ENCODE results near the gene NSG1.

NSG1 gene

DNA sequence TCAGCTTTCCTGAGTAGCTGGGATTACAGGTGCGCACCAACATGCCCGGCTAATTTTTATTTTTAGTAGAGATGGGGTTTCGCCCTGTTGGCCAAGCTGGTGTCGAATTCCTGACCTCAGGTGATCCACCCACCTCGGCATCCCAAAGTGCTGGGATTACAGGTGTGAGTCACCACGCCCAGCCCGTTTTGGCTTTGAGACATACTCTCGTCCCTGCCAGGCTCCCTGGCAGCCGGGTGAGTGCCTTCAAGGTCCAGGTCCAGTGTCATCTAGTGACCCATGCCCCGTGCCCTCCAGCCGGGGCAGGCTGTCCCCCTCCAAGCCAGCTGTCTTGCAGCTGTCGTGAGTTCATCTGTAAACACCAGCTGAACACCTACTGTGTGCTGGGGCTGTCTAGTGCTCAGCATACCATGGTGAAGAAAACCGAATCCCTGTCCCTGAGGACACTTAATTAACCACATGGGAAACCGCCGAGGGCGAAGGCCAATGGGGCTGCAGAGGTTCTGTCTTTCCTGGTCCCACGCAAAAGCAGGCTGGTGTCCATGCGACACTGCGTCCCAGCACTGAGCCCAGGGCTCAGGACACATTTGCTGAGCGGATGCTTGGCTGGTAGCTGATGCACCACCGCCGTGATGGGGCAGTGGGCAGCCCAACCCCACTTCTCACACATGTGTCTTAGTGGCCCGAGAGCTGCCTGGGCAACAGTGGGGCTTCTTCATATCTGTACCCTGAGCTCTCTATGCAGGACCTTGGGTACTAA is 21.9 kb downstream of the NSG1 start:
- H3K27ac ChIP-seq = no peak overlapping the region
- TF ChIP-seq, protein P1, sequence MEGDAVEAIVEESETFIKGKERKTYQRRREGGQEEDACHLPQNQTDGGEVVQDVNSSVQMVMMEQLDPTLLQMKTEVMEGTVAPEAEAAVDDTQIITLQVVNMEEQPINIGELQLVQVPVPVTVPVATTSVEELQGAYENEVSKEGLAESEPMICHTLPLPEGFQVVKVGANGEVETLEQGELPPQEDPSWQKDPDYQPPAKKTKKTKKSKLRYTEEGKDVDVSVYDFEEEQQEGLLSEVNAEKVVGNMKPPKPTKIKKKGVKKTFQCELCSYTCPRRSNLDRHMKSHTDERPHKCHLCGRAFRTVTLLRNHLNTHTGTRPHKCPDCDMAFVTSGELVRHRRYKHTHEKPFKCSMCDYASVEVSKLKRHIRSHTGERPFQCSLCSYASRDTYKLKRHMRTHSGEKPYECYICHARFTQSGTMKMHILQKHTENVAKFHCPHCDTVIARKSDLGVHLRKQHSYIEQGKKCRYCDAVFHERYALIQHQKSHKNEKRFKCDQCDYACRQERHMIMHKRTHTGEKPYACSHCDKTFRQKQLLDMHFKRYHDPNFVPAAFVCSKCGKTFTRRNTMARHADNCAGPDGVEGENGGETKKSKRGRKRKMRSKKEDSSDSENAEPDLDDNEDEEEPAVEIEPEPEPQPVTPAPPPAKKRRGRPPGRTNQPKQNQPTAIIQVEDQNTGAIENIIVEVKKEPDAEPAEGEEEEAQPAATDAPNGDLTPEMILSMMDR (conservative IDR thresholded peaks at IDR 0.05) = no peak

DNA sequence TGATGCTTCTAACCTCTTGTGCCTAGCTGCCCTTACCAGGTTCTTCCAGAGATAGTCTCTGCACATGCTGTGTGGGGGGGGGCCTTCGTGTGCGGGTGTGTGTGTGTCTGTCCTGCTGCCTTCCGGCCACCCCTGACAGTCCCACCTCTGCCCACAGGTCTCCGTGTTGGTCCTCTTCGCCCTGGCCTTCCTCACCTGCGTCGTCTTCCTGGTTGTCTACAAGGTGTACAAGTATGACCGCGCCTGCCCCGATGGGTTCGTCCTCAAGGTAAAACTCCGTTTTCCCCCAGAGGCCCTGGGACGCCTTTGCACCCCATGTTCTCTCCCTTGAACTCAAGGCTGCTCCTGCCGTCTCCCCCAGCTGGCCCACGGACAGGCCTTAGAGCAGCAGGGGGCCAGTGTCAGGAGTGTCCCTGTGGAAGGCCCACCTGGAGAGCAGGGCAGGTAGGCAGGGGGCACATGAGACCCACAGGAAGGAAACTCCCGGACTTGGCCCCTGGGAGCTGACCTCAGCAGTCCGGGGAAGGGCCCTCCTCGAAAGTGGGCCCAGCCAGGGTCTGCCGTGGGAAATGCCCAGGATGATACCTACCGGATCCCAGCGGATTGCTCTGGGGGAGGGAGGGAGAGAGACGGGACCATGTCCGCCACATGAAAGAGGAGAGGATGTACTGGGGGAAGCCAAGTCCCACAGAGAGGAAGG is 22.7 kb downstream of the NSG1 start:
- TF ChIP-seq, protein P1 (conservative IDR thresholded peaks at IDR 0.05) = no peak
- H3K27ac ChIP-seq = no peak overlapping the region

DNA sequence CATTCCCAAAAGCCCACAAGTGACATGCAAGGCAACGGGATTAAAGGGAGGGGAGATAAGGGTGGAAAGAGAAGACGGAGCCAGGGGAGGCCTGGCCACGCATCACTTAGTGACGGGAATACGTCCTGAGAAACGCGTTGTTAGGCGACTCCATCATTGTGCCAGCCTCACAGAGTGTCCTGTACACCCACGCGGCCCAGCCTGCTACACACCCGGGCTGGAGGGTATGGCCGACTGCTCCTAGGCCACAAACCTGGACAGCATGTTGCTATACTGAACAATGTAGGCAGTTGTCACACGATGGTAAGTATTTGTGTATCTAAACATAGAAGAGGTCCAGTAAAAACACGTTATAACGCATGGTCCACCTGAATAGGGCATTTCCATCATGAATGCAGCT is 23.4 kb downstream of the NSG1 start:
- TF ChIP-seq, protein P1 (conservative IDR thresholded peaks at IDR 0.05) = no peak
- no peak overlapping the region for H3K27ac ChIP-seq

DNA sequence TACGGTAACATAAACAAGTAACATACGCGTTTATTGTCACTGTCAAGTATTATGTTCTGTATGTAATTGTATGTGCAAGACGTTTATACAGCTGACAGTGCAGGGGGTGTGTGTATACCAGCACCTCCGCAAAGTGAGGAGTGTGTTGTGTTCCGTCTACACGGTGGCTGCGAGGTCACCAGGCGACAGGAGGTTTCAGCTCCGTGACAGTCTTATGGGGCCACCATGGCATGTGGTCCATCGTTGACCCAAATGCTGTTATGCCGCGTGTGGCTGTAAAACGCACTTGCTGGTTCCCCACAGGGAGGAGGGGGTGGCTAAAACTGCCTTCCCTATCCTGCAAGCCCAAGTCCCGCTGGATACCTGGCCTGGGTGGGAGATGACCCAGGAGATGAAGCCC is 25.0 kb downstream of the NSG1 start:
- TF ChIP-seq, protein P1 (conservative IDR thresholded peaks at IDR 0.05) = no peak
- no peak overlapping the region for H3K27ac ChIP-seq

DNA sequence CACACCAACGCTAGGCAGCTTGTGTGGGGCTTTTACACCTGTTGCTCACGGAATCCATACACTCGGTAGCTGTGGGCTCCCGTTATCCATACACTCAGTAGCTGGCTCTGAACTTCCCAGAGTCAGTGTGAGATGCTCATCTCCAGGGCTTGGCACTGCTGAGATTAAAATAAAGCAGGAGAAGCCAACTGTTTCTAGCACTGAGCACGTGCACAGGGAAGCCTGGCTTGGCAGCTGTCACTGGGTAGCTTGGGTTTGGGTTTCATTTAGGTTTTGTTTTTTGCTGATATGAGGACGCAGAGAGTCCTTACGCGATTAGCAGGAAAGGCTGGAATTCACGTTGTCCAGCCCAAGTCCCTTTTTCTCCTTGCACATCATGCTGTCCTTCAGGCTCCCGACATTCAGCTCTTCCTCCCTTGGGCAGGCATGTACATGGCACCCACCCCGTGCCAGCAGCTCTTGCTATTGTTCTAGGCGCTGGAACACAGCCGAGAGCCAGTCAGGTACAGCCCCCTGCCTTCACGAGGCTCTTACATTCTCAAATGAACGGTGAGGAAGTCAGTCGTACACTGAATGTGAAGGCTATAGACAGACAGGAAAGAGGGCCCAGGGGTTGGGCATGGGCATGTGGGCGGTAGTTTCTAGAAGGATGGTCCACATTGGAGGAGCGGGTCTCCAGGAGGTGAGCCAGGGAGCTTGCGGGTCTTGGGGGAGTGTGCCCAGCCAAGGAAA is 25.9 kb downstream of the NSG1 start:
- H3K27ac ChIP-seq = no peak overlapping the region
- TF ChIP-seq, protein P1 (conservative IDR thresholded peaks at IDR 0.05) = no peak

GRCh38 chr4:4413373-4413725 is 26.4 kb downstream of the NSG1 start:
- H3K27ac ChIP-seq = no peak overlapping the region
- TF ChIP-seq, protein P1 (conservative IDR thresholded peaks at IDR 0.05) = no peak

- H3K27ac ChIP-seq = no peak overlapping the region
- TF ChIP-seq, protein P1 (conservative IDR thresholded peaks at IDR 0.05) = no peak
Observed at GRCh38 chr4:4413806-4414205, 26.9 kb downstream of the NSG1 start.

Measured in VCaP (cell line).